Liver (tissue), 9 donors: ENCODE data around the gene SMIM23. TPM values are rescaled to one million over a fixed set of nuclear protein-coding genes. Genes with fewer than 3 reads are reported as not detected.

Experiments
- DNase-seq: peaks from one replicate; pipeline ENCODE4 v3.0.0-alpha.2; 2017; ENCODE audit warnings: low spot score
- H3K27ac ChIP-seq, 2 donors: one replicate each; pipeline ENCODE4 v1.7.0; 2013; ENCODE audit warnings: inconsistent platforms in 2 of 2, low read length in 2 of 2, control low read depth in 1 of 2, low read depth in 1 of 2, mild to moderate bottlenecking in 1 of 2
- H3K27me3 ChIP-seq, 4 donors: one replicate each; pipeline versions ENCODE4 v1.6.1 to v1.7.0; 2013; ENCODE audit warnings: low read length in 3 of 4, inconsistent platforms in 1 of 4, mild to moderate bottlenecking in 1 of 4, moderate library complexity in 1 of 4; ENCODE audit not compliant: control insufficient read depth in 4 of 4, insufficient read depth in 4 of 4
- H3K36me3 ChIP-seq, 4 donors: one replicate each; pipeline versions ENCODE4 v1.6.1 to v1.7.0; 2013; ENCODE audit warnings: low read length in 3 of 4, mild to moderate bottlenecking in 3 of 4, low read depth in 1 of 4, moderate library complexity in 1 of 4; ENCODE audit not compliant: control insufficient read depth in 4 of 4, insufficient read depth in 3 of 4
- H3K4me1 ChIP-seq, 4 donors: one replicate each; pipeline versions ENCODE4 v1.6.1 to v1.7.0; 2013; ENCODE audit warnings: low read length in 3 of 4, mild to moderate bottlenecking in 3 of 4, moderate library complexity in 1 of 4; ENCODE audit not compliant: control insufficient read depth in 4 of 4, insufficient read depth in 4 of 4
- H3K4me3 ChIP-seq, 3 donors: one replicate each; pipeline versions ENCODE4 v1.6.1 to v1.7.0; 2013; ENCODE audit warnings: low read length in 3 of 3, control low read depth in 1 of 3, low read depth in 1 of 3, mild to moderate bottlenecking in 1 of 3
- H3K9ac ChIP-seq, 2 donors: one replicate each; pipeline ENCODE4 v1.7.0; 2013; ENCODE audit warnings: low read length in 2 of 2, mild to moderate bottlenecking in 2 of 2, moderate library complexity in 2 of 2, control low read depth in 1 of 2, low read depth in 1 of 2
- H3K9me3 ChIP-seq, 4 donors: one replicate each; pipeline versions ENCODE4 v1.6.1 to v1.7.0; 2013; ENCODE audit warnings: low read length in 3 of 4; ENCODE audit not compliant: control insufficient read depth in 4 of 4
- EGR1 ChIP-seq, 2 donors: IDR thresholded peaks; 2 replicates each; pipeline ENCODE4 v1.6.1; 2016 to 2018; ENCODE audit warnings: antibody characterized with exemption in 2 of 2, low read depth in 2 of 2
- FOXA1 ChIP-seq: IDR thresholded peaks from 2 replicates; pipeline ENCODE4 v1.6.1; 2016; ENCODE audit warnings: antibody characterized with exemption
- FOXA2 ChIP-seq: IDR thresholded peaks from 2 replicates; pipeline ENCODE4 v1.6.1; 2016; ENCODE audit warnings: antibody characterized with exemption
- GABPA ChIP-seq, 2 donors: IDR thresholded peaks in 1 of 2; conservative IDR thresholded peaks in 1 of 2; 2 replicates each; pipeline ENCODE4 v1.6.1; 2016; ENCODE audit warnings: antibody characterized with exemption in 2 of 2, mild to moderate bottlenecking in 1 of 2, moderate library complexity in 1 of 2
- HNF4A ChIP-seq, 2 donors: conservative IDR thresholded peaks; 2 replicates each; pipeline ENCODE4 v1.6.1; 2016; ENCODE audit warnings: antibody characterized with exemption in 2 of 2, mild to moderate bottlenecking in 2 of 2
- HNF4G ChIP-seq: IDR thresholded peaks from 2 replicates; pipeline ENCODE4 v1.6.1; 2016; ENCODE audit warnings: antibody characterized with exemption
- JUND ChIP-seq, 2 donors: IDR thresholded peaks; 2 replicates each; pipeline ENCODE4 v1.6.1; 2016; ENCODE audit warnings: antibody characterized with exemption in 2 of 2
- NR2F2 ChIP-seq: IDR thresholded peaks from 2 replicates; pipeline ENCODE4 v1.6.1; 2016; ENCODE audit warnings: antibody characterized with exemption
- RAD21 ChIP-seq, 2 donors: IDR thresholded peaks; 2 replicates each; pipeline ENCODE4 v1.6.1; 2016; ENCODE audit warnings: antibody characterized with exemption in 2 of 2, mild to moderate bottlenecking in 2 of 2
- RXRA ChIP-seq, 2 donors: IDR thresholded peaks; 2 replicates each; pipeline ENCODE4 v1.6.1; 2017 to 2018; ENCODE audit warnings: antibody characterized with exemption in 2 of 2, mild to moderate bottlenecking in 1 of 2
- SP1 ChIP-seq: IDR thresholded peaks from 2 replicates; pipeline ENCODE4 v1.6.1; 2018; ENCODE audit warnings: antibody characterized with exemption, mild to moderate bottlenecking
- TAF1 ChIP-seq: conservative IDR thresholded peaks from 2 replicates; pipeline ENCODE4 v1.6.1; 2016; ENCODE audit warnings: antibody characterized with exemption, mild to moderate bottlenecking
- YY1 ChIP-seq: IDR thresholded peaks from 2 replicates; pipeline ENCODE4 v1.6.1; 2016; ENCODE audit warnings: antibody characterized with exemption, mild to moderate bottlenecking
- WGBS: extraction: QIAGEN DNeasy Blood & Tissue Kit; methylation state at CpG from one replicate; pipeline ENCODE4 v1.1.7; 2013; 5-methylcytosine and 5-hydroxymethylcytosine counted together
- polyA plus RNA-seq, 2 donors: library from polyadenylated mRNA; stranded (reverse) in 1 of 2; unstranded in 1 of 2; fragments of 200-250 nt in 1 of 2; fragments of >200 nt in 1 of 2; fragmentation: Nextera tagmentation in 1 of 2; extraction: Ambion mirVana in 1 of 2; gene quantifications; one replicate each; pipeline versions ENCODE4 v1.2.1 to v1.2.3, GENCODE V29; 2013 to 2015
- total RNA-seq, 2 donors: library from RNA; depleted of rRNA; stranded (reverse); fragments of >200 nt; gene quantifications; one replicate each; pipeline ENCODE4 v1.2.3, GENCODE V29; 2014
- TF ChIP-seq, protein P1 (sequence below): IDR thresholded peaks from 2 replicates; pipeline ENCODE4 v1.6.1; 2016; ENCODE audit warnings: antibody characterized with exemption
- TF ChIP-seq, protein P2 (sequence below): IDR thresholded peaks from 2 replicates; pipeline ENCODE4 v1.6.1; 2016; ENCODE audit warnings: antibody characterized with exemption, mild to moderate bottlenecking
- TF ChIP-seq, protein P3 (sequence below): IDR thresholded peaks from 2 replicates; pipeline ENCODE4 v1.6.1; 2016; ENCODE audit warnings: antibody characterized with exemption
- TF ChIP-seq, protein P4 (sequence below): fragments of 150-350 bp; IDR thresholded peaks from 2 replicates; pipeline ENCODE4 v1.5.1; 2017; ENCODE audit warnings: improper control_type of control experiment, low read depth, low read length; ENCODE audit not compliant: missing input control
- TF ChIP-seq, protein P5 (sequence below): IDR thresholded peaks from 2 replicates; pipeline ENCODE4 v1.6.1; 2016; ENCODE audit warnings: antibody characterized with exemption
- donor health status: healthy.
- donor health status: healthy.
- donor health status: healthy.
- donor health status: healthy.
- donor health status: healthy.

The SMIM23 gene
- total and polyA plus RNA-seq, 4 donors, result not detected

DNA sequence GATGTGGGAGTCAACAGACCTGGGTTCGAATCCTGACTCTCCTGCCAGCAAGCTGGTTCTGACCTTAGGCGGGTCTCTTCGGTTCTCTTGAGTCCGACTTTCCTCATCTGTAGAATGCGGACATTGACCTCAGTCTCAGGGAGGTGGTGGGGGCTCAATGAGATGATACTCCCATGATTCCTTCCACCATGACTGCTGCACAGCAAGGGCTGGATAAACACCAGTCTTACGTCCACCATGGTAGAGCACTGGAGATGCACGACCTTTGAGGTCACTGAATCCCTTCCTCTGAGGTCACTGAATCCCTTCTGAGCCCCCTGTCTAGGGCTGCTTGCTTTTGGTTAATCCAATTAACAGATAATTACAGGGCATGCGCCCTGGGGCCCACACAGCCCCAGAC is 12.5 kb upstream of the SMIM23 start:
- no peak for DNase-seq
- Histone ChIP-seq H3K4me3 (no peak overlapping the region), H3K27me3 (peaks cover 0 to 3% (median 0%) of the 10 kb centered on the region in 4 donors), H3K27ac (no peak overlapping the region), H3K36me3 (no peaks in the 10 kb centered on the region), H3K9ac (no peak overlapping the region), H3K9me3 (no peaks in the 10 kb centered on the region), H3K4me1 (no peaks in the 10 kb centered on the region)
- TF ChIP-seq TAF1 (no peak), SP1 (no peak), FOXA2 (no peak), RAD21 (IDR thresholded peaks at IDR 0.05) (no peak), HNF4G (no peak), JUND (IDR thresholded peaks at IDR 0.05) (no peak), NR2F2 (no peak), YY1 (no peak), HNF4A (conservative IDR thresholded peaks at IDR 0.05) (no peak), FOXA1 (no peak), GABPA (IDR thresholded peaks at IDR 0.05 in 1 of 2, conservative IDR thresholded peaks at IDR 0.05 in 1 of 2) (no peak), RXRA (IDR thresholded peaks at IDR 0.05) (no peak), EGR1 (IDR thresholded peaks at IDR 0.05; ENCODE audit: low read depth in 2 of 2) (no peak)
- TF ChIP-seq, protein P1, sequence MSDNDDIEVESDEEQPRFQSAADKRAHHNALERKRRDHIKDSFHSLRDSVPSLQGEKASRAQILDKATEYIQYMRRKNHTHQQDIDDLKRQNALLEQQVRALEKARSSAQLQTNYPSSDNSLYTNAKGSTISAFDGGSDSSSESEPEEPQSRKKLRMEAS, result no peak
- TF ChIP-seq, protein P2, sequence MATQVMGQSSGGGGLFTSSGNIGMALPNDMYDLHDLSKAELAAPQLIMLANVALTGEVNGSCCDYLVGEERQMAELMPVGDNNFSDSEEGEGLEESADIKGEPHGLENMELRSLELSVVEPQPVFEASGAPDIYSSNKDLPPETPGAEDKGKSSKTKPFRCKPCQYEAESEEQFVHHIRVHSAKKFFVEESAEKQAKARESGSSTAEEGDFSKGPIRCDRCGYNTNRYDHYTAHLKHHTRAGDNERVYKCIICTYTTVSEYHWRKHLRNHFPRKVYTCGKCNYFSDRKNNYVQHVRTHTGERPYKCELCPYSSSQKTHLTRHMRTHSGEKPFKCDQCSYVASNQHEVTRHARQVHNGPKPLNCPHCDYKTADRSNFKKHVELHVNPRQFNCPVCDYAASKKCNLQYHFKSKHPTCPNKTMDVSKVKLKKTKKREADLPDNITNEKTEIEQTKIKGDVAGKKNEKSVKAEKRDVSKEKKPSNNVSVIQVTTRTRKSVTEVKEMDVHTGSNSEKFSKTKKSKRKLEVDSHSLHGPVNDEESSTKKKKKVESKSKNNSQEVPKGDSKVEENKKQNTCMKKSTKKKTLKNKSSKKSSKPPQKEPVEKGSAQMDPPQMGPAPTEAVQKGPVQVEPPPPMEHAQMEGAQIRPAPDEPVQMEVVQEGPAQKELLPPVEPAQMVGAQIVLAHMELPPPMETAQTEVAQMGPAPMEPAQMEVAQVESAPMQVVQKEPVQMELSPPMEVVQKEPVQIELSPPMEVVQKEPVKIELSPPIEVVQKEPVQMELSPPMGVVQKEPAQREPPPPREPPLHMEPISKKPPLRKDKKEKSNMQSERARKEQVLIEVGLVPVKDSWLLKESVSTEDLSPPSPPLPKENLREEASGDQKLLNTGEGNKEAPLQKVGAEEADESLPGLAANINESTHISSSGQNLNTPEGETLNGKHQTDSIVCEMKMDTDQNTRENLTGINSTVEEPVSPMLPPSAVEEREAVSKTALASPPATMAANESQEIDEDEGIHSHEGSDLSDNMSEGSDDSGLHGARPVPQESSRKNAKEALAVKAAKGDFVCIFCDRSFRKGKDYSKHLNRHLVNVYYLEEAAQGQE, result no peak
- TF ChIP-seq, protein P3, sequence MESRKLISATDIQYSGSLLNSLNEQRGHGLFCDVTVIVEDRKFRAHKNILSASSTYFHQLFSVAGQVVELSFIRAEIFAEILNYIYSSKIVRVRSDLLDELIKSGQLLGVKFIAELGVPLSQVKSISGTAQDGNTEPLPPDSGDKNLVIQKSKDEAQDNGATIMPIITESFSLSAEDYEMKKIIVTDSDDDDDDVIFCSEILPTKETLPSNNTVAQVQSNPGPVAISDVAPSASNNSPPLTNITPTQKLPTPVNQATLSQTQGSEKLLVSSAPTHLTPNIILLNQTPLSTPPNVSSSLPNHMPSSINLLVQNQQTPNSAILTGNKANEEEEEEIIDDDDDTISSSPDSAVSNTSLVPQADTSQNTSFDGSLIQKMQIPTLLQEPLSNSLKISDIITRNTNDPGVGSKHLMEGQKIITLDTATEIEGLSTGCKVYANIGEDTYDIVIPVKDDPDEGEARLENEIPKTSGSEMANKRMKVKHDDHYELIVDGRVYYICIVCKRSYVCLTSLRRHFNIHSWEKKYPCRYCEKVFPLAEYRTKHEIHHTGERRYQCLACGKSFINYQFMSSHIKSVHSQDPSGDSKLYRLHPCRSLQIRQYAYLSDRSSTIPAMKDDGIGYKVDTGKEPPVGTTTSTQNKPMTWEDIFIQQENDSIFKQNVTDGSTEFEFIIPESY, result no peak
- TF ChIP-seq, protein P4, sequence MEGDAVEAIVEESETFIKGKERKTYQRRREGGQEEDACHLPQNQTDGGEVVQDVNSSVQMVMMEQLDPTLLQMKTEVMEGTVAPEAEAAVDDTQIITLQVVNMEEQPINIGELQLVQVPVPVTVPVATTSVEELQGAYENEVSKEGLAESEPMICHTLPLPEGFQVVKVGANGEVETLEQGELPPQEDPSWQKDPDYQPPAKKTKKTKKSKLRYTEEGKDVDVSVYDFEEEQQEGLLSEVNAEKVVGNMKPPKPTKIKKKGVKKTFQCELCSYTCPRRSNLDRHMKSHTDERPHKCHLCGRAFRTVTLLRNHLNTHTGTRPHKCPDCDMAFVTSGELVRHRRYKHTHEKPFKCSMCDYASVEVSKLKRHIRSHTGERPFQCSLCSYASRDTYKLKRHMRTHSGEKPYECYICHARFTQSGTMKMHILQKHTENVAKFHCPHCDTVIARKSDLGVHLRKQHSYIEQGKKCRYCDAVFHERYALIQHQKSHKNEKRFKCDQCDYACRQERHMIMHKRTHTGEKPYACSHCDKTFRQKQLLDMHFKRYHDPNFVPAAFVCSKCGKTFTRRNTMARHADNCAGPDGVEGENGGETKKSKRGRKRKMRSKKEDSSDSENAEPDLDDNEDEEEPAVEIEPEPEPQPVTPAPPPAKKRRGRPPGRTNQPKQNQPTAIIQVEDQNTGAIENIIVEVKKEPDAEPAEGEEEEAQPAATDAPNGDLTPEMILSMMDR, result no peak
- TF ChIP-seq, protein P5, sequence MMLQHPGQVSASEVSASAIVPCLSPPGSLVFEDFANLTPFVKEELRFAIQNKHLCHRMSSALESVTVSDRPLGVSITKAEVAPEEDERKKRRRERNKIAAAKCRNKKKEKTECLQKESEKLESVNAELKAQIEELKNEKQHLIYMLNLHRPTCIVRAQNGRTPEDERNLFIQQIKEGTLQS, result no peak
- WGBS, result 87% methylated on average over 8 of the region's 8 CpGs
